IPS-NIHi11 (cell line): Measurements from ENCODE around the gene CEP112.
"Not testable (repeated sequence)": the region's sequence is repeated elsewhere in the genome, so short reads cannot be mapped to it uniquely, and the experiment has no call there.

ENCODE experiments used
- DNase-seq: peaks from one replicate; pipeline ENCODE4 v3.0.0; 2012; ENCODE audit warnings: mixed read lengths, low spot score

CEP112 gene

GRCh38 chr17:66155055-66155454 is 36.9 kb downstream of the CEP112 start:
- not testable (repeated sequence) for DNase-seq

GRCh38 chr17:66152756-66153155 is 39.2 kb downstream of the CEP112 start:
- DNase-seq = no peak

GRCh38 chr17:66150708-66151107 is 41.2 kb downstream of the CEP112 start:
- no peak for DNase-seq

- DNase-seq = no peak
These were observed 42.4 kb downstream of the CEP112 start for GRCh38 chr17:66149562-66149961.

GRCh38 chr17:66146394-66146793 is 45.5 kb downstream of the CEP112 start:
- no peak for DNase-seq

- no peak for DNase-seq
These were observed 48.2 kb downstream of the CEP112 start for GRCh38 chr17:66143657-66144282.

GRCh38 chr17:66142428-66142827 is 49.5 kb downstream of the CEP112 start:
- DNase-seq = no peak

- DNase-seq = no peak
These were observed 53.8 kb downstream of the CEP112 start for GRCh38 chr17:66138120-66138519.

- DNase-seq = no peak
These were observed 56.0 kb downstream of the CEP112 start for GRCh38 chr17:66135896-66136295.

- DNase-seq = no peak
These were observed 56.7 kb downstream of the CEP112 start for GRCh38 chr17:66135219-66135618.

- no peak for DNase-seq
These were observed 62.2 kb downstream of the CEP112 start for GRCh38 chr17:66129759-66130158.

GRCh38 chr17:66126231-66126630 is 65.7 kb downstream of the CEP112 start:
- no peak for DNase-seq

- DNase-seq = peak; percentile 30
These were observed 68.8 kb downstream of the CEP112 start for GRCh38 chr17:66123163-66123562.

- no peak for DNase-seq
These were observed 76.7 kb downstream of the CEP112 start for GRCh38 chr17:66115246-66115645.

- DNase-seq = no peak
These were observed 77.3 kb downstream of the CEP112 start for GRCh38 chr17:66114609-66115008.

GRCh38 chr17:66107731-66108130 is 84.2 kb downstream of the CEP112 start:
- no peak for DNase-seq

GRCh38 chr17:66098040-66098439 is 93.9 kb downstream of the CEP112 start:
- DNase-seq = no peak

GRCh38 chr17:66094727-66095126 is 97.2 kb downstream of the CEP112 start:
- no peak for DNase-seq

- DNase-seq = no peak
These were observed 100.4 kb downstream of the CEP112 start for GRCh38 chr17:66091445-66092080.

GRCh38 chr17:66089764-66090163 is 102.2 kb downstream of the CEP112 start:
- no peak for DNase-seq

GRCh38 chr17:66088173-66088572 is 103.8 kb downstream of the CEP112 start:
- no peak for DNase-seq

GRCh38 chr17:66087073-66087472 is 104.9 kb downstream of the CEP112 start:
- no peak for DNase-seq

- DNase-seq = no peak
These were observed 106.7 kb downstream of the CEP112 start for GRCh38 chr17:66085221-66085620.

- DNase-seq = not testable (repeated sequence)
These were observed 111.3 kb downstream of the CEP112 start for GRCh38 chr17:66080670-66081069.
